Testis (tissue), 3 donors: ENCODE data around the gene ARFRP1. TPM values are rescaled to one million over a fixed set of nuclear protein-coding genes. Genes with fewer than 3 reads are reported as not detected.

ENCODE experiments used
- DNase-seq: peaks from one replicate; pipeline ENCODE4 v3.0.0-alpha.2; 2019
- H3K27ac ChIP-seq, 2 donors: fragments of 200-600 bp; sonication (generic); one replicate each; pipeline ENCODE4 v1.5.1; 2019
- H3K27me3 ChIP-seq: fragments of 200-600 bp; sonication (generic); one replicate; pipeline ENCODE4 v1.5.1; 2019
- H3K36me3 ChIP-seq: fragments of 200-600 bp; sonication (generic); one replicate; pipeline ENCODE4 v1.5.1; 2017; ENCODE audit warnings: low read depth; ENCODE audit errors: missing control alignments
- H3K4me1 ChIP-seq: fragments of 200-600 bp; sonication (generic); one replicate; pipeline ENCODE4 v1.5.1; 2019
- H3K4me3 ChIP-seq, 2 donors: fragments of 200-600 bp; sonication (generic); one replicate each; pipeline ENCODE4 v1.5.1; 2017 to 2019
- H3K9me3 ChIP-seq: fragments of 200-600 bp; sonication (generic); one replicate; pipeline ENCODE4 v1.5.1; 2017
- CTCF ChIP-seq, 3 experiments: fragments of 450-650 bp in 2 of 3; fragments of 200-600 bp in 1 of 3; sonication (generic) in 1 of 3; IDR thresholded peaks; one replicate each; pipeline ENCODE4 v1.5.1; 2016 to 2019; ENCODE audit warnings: antibody characterized with exemption in 3 of 3, mild to moderate bottlenecking in 2 of 3, moderate library complexity in 1 of 3
- POLR2A ChIP-seq: fragments of 450-650 bp; IDR thresholded peaks from one replicate; pipeline ENCODE4 v1.6.1; 2017; ENCODE audit warnings: antibody characterized with exemption, mild to moderate bottlenecking, moderate library complexity
- WGBS, 2 donors: methylation state at CpG; one replicate each; pipeline ENCODE4 v1.1.5; 2018; 5-methylcytosine and 5-hydroxymethylcytosine counted together
- intact Hi-C: fragments of 100-400 bp; cut with DNase I; formaldehyde crosslinking; loops from one replicate; pipeline ENCODE4 v1.15.1; 2023; ENCODE audit warnings: low total_unique reads
- polyA plus RNA-seq: library from polyadenylated mRNA; stranded (reverse); fragments of 350-450 nt; fragmentation: Illumina TruSeq; extraction: RNeasy Lipid Tissue Mini Kit (QIAGEN cat#74804); gene quantifications from one replicate; pipeline ENCODE4 v1.2.3, GENCODE V29; 2014; ENCODE audit warnings: low read depth, low replicate concordance; ENCODE audit not compliant: insufficient read depth
- total RNA-seq, 2 donors: library from RNA; depleted of rRNA; stranded (reverse); fragments of >200 nt; gene quantifications; one replicate each; pipeline ENCODE4 v1.2.3, GENCODE V29; 2016

Gene ARFRP1
- total and polyA plus RNA-seq, 3 donors from 2014 or later, result 37.8 to 55.6 (median 55.4) TPM

- Histone ChIP-seq H3K27ac (no peak overlapping the region), H3K4me1 (no peaks in the 10 kb centered on the region), H3K36me3 (no peaks in the 10 kb centered on the region), H3K27me3 (no peaks in the 10 kb centered on the region), H3K4me3 (no peak overlapping the region), H3K9me3 (no peaks in the 10 kb centered on the region)
- TF ChIP-seq CTCF (IDR thresholded peaks at IDR 0.05) (no peak), POLR2A (no peak)
- WGBS, 2 donors, result 91 to 95% methylated on average over 16 of the region's 16 CpGs
- intact Hi-C loops, result no loop called here
- DNase-seq, result no peak
These were observed 39.9 kb downstream of the ARFRP1 start for GRCh38 chr20:63667858-63668257.

- TF ChIP-seq POLR2A (no peak), CTCF (IDR thresholded peaks at IDR 0.05) (no peak)
- DNase-seq, result no peak
- intact Hi-C loops, result no loop called here
- Histone ChIP-seq H3K9me3 (no peaks in the 10 kb centered on the region), H3K4me1 (no peaks in the 10 kb centered on the region), H3K27me3 (no peaks in the 10 kb centered on the region), H3K36me3 (no peaks in the 10 kb centered on the region), H3K4me3 (no peak overlapping the region), H3K27ac (no peak overlapping the region)
- 97 to 100% methylated on average over 2 to 14 of the region's 14 CpGs for WGBS, 2 donors
These were observed 42.1 kb downstream of the ARFRP1 start for GRCh38 chr20:63665708-63666107.

GRCh38 chr20:63664861-63665594 lies 42.7 kb downstream of the ARFRP1 start:
- Histone ChIP-seq H3K4me3 (no peak overlapping the region), H3K9me3 (no peaks in the 10 kb centered on the region), H3K4me1 (no peaks in the 10 kb centered on the region), H3K27ac (no peak overlapping the region), H3K36me3 (no peaks in the 10 kb centered on the region), H3K27me3 (no peaks in the 10 kb centered on the region)
- TF ChIP-seq POLR2A (no peak), CTCF (IDR thresholded peaks at IDR 0.05) (no peak)
- intact Hi-C loops, result no loop called here
- no peak for DNase-seq
- WGBS, 2 donors, result 70 to 81% methylated on average over 9 to 18 of the region's 18 CpGs

GRCh38 chr20:63664143-63664851 lies 43.5 kb downstream of the ARFRP1 start:
- intact Hi-C loops, result no loop called here
- H3K27ac ChIP-seq, result no peak overlapping the region
- TF ChIP-seq POLR2A (no peak), CTCF (IDR thresholded peaks at IDR 0.05) (no peak)
- no peak for DNase-seq
- H3K36me3 ChIP-seq, result no peaks in the 10 kb centered on the region
- H3K4me3 ChIP-seq, result no peak overlapping the region
- no peaks in the 10 kb centered on the region for H3K27me3 ChIP-seq
- WGBS, 2 donors, result 89 to 93% methylated on average over 12 to 21 of the region's 22 CpGs
- H3K4me1 ChIP-seq, result peaks cover 5% of the 10 kb centered on the region
- no peaks in the 10 kb centered on the region for H3K9me3 ChIP-seq
